K562 (cell line): ENCODE results near the gene CTDSP1. TPM values are rescaled to one million over a fixed set of nuclear protein-coding genes. Genes with fewer than 3 reads are reported as not detected.

ENCODE experiments used
- ARNT ChIP-seq, 2 experiments: fragments of 450-650 bp; IDR thresholded peaks; 2 replicates each; pipeline ENCODE4 v1.6.1; 2016; ENCODE audit warnings: mild to moderate bottlenecking in 1 of 2
- HDAC2 ChIP-seq: fragments of 450-650 bp; IDR thresholded peaks from 2 replicates; pipeline ENCODE4 v1.6.1; 2016; ENCODE audit warnings: mild to moderate bottlenecking
- HOMEZ ChIP-seq: fragments of 250-450 bp; sonication (Bioruptor Pico); IDR thresholded peaks from 2 replicates; pipeline ENCODE4 v1.4.0; 2020; ENCODE audit warnings: mild to moderate bottlenecking, moderate library complexity
- IRF9 ChIP-seq: fragments of 450-650 bp; IDR thresholded peaks from 2 replicates; pipeline ENCODE4 v1.6.1; 2016; ENCODE audit warnings: missing biosample characterization, missing genetic modification characterization
- KDM5B ChIP-seq: fragments of 200-600 bp; sonication (generic); IDR thresholded peaks from 2 replicates; pipeline ENCODE4 v1.6.1; 2012; ENCODE audit warnings: low read depth, mild to moderate bottlenecking, moderate library complexity, low read length, control low read depth, inconsistent platforms; ENCODE audit not compliant: insufficient replicate concordance
- NCOA4 ChIP-seq: fragments of 450-650 bp; IDR thresholded peaks from 2 replicates; pipeline ENCODE4 v1.6.1; 2018; ENCODE audit warnings: mild to moderate bottlenecking; ENCODE audit not compliant: partially characterized antibody
- NFYB ChIP-seq: IDR thresholded peaks from 2 replicates; pipeline ENCODE4 v1.6.1; 2011; ENCODE audit warnings: mild to moderate bottlenecking, moderate library complexity; ENCODE audit not compliant: insufficient read length; ENCODE audit errors: extremely low read depth
- SETDB1 ChIP-seq: IDR thresholded peaks from one replicate; pipeline ENCODE4 v1.6.1; 2012; ENCODE audit warnings: low read length, control low read depth, inconsistent platforms
- STAT5A ChIP-seq: IDR thresholded peaks from 2 replicates; pipeline ENCODE4 v1.6.1; 2012; ENCODE audit warnings: low read length, inconsistent platforms, borderline replicate concordance
- YBX1 ChIP-seq: fragments of 450-650 bp; IDR thresholded peaks from 2 replicates; pipeline ENCODE4 v1.7.1; 2016; ENCODE audit warnings: mild to moderate bottlenecking
- ZBTB9 ChIP-seq: fragments of 450-650 bp; formaldehyde crosslinking; IDR thresholded peaks from 2 replicates; pipeline ENCODE4 v1.4.0; 2020; ENCODE audit warnings: mild to moderate bottlenecking, moderate library complexity
- ZNF518B ChIP-seq: fragments of 250-450 bp; sonication (Bioruptor Pico); IDR thresholded peaks from 2 replicates; pipeline ENCODE4 v1.5.0; 2021; ENCODE audit warnings: mild to moderate bottlenecking, moderate library complexity
- ZNF609 ChIP-seq: sonication (generic); formaldehyde crosslinking; IDR thresholded peaks from 2 replicates; pipeline ENCODE4 v1.8.1; 2023; ENCODE audit warnings: missing genetic modification reagents, mild to moderate bottlenecking, borderline replicate concordance
- polyA plus RNA-seq, 8 experiments: library from polyadenylated mRNA; depleted of rRNA in 4 of 8; stranded (reverse) in 5 of 8; unstranded in 3 of 8; fragments of >200 nt; fragmentation: Nextera tagmentation in 2 of 8; fragmentation: Illumina TruSeq in 1 of 8; extraction: Ambion mirVana in 2 of 8; extraction: Trizol in 1 of 8; gene quantifications; 2 replicates each; pipeline versions ENCODE4 v1.2.1 to v1.2.3, GENCODE V29; 2011 to 2014; ENCODE audit warnings: inconsistent platforms in 1 of 8, missing spikeins in 1 of 8
- total RNA-seq, 7 experiments: library from RNA; depleted of rRNA in 6 of 7; stranded (reverse); fragments of >200 nt in 6 of 7; fragmentation: Illumina TruSeq in 2 of 7; extraction: Trizol in 2 of 7; gene quantifications; 2 replicates each; pipeline versions ENCODE4 v1.2.1 to v1.2.3, GENCODE V29; 2011 to 2021; ENCODE audit warnings: low replicate concordance in 1 of 7

CTDSP1 gene
- total and polyA plus RNA-seq, 9 of the 15 experiments (the other 6 are each of a cell fraction or from before 2014, with no cell fraction given), result 2.4 to 74.8 (median 45.8) TPM

GRCh38 chr2:218422403-218423086 is 22.9 kb downstream of the CTDSP1 start (continued):
- TF ChIP-seq NCOA4 (no peak), ARNT (IDR thresholded peaks at IDR 0.05) (0 out of 4 replicates have a peak, but pooled peaks of 1 of the 2 experiments have one; percentile 60), HOMEZ (CRISPR knock-in tag) (no peak), ZNF609 (CRISPR knock-in tag) (no peak), NFYB (no peak), SETDB1 (no peak), IRF9 (tag) (no peak), YBX1 (no peak), STAT5A (peak; percentile 79), ZBTB9 (CRISPR knock-in tag) (no peak), KDM5B (no peak), HDAC2 (peak; percentile 73), ZNF518B (CRISPR knock-in tag) (no peak)
